ENCODE measurements around the gene OGFOD3. TPM values are rescaled to one million over a fixed set of nuclear protein-coding genes. Genes with fewer than 3 reads are reported as not detected.
"Not testable (repeated sequence)": the region's sequence is repeated elsewhere in the genome, so short reads cannot be mapped to it uniquely, and the experiment has no call there.

The OGFOD3 gene
- total and polyA plus RNA-seq, 4 donors = 12.0 to 25.9 (median 19.8) TPM

DNA sequence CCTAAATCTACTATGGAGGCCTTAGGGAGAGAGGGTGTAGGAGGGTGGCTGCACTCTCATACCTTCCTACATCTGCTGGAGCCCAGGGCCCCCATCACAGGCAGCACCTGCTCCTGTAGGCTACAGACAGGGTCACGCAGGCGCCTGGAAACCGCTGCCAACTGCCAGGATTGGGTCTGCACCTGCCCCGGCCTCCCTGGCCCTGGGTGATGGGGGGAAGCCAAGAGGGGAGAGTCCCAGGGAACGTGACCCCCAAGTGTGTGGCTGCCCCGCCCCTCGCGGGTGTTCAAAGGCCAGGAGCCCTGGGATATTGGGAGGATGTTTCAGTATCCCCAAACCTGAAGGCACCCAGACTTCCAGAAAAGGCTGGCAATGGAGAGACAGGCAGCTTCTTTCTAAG lies 64.9 kb downstream of the OGFOD3 start:
- 89 to 93% methylated on average over 8 of the region's 8 CpGs for WGBS, 2 donors
- no peaks in the 10 kb centered on the region for H3K27me3 ChIP-seq (ENCODE audit: control insufficient read depth in 1 of 2, insufficient read depth in 2 of 2, low read length in 1 of 2)
- no peak for DNase-seq
- no peak for ATAC-seq (ENCODE audit: low FRiP score)
- intact Hi-C loops (cut with DNase I) = loop anchor here (5.0 to 10.0 kb wide), 5 partner anchors 139 to 424 kb away; no protein-coding TSS in a partner anchor
- H3K4me3 ChIP-seq (ENCODE audit: low read length in 2 of 2) = no peak overlapping the region
- H3K27ac ChIP-seq (ENCODE audit: low read depth in 1 of 2, low read length in 2 of 2) = no peak overlapping the region
- H3K4me1 ChIP-seq (ENCODE audit: control insufficient read depth in 1 of 2, insufficient read depth in 2 of 2, low read length in 2 of 2) = no peaks in the 10 kb centered on the region
- H3K9me3 ChIP-seq (ENCODE audit: control insufficient read depth, low read length) = no peaks in the 10 kb centered on the region
- no peaks in the 10 kb centered on the region for H3K36me3 ChIP-seq (ENCODE audit: control insufficient read depth in 1 of 2, insufficient read depth in 2 of 2, low read length in 1 of 2)

GRCh38 chr17:82351713-82352488 lies 66.5 kb downstream of the OGFOD3 start:
- Histone ChIP-seq H3K27me3 (ENCODE audit: control insufficient read depth in 1 of 2, insufficient read depth in 2 of 2, low read length in 1 of 2) (no peaks in the 10 kb centered on the region), H3K27ac (ENCODE audit: low read depth in 1 of 2, low read length in 2 of 2) (no peak overlapping the region), H3K4me1 (ENCODE audit: control insufficient read depth in 1 of 2, insufficient read depth in 2 of 2, low read length in 2 of 2) (no peaks in the 10 kb centered on the region), H3K4me3 (ENCODE audit: low read length in 2 of 2) (no peak overlapping the region), H3K9me3 (ENCODE audit: control insufficient read depth, low read length) (no peaks in the 10 kb centered on the region), H3K36me3 (ENCODE audit: control insufficient read depth in 1 of 2, insufficient read depth in 2 of 2, low read length in 1 of 2) (no peaks in the 10 kb centered on the region)
- ATAC-seq (ENCODE audit: low FRiP score) (peak; percentile 84), DNase-seq (peak; percentile 88 to 93)
- WGBS, 2 donors = 33 to 38% methylated on average over 25 to 26 of the region's 26 CpGs
- intact Hi-C loops (cut with DNase I) = loop anchor here (1.0 to 10.0 kb wide), 7 partner anchors 62 to 425 kb away; no protein-coding TSS in a partner anchor

DNA sequence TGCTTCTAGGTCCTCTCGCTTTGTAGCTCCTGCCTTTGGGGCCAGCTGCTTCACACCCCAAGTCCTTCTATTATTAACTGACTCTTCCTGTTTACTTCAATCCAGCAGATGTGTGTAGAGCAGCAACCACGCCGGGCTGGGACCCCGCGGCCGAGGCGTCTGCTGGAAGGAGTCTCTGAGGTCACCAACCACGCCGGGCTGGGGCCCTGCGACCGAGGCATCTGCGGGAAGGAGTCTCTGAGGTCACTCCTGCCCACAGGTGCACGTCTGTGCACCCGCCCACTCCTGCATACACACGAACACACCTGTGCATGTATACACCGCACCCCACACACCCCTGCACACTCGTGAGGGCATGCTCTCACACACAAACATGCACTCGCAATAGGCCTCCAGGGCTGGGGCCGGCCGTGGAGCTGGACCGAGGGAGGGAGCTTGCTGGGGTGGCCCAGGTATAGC lies 67.1 kb downstream of the OGFOD3 start:
- H3K36me3 ChIP-seq (ENCODE audit: control insufficient read depth in 1 of 2, insufficient read depth in 2 of 2, low read length in 1 of 2) = no peaks in the 10 kb centered on the region
- 68 to 70% methylated on average over 21 of the region's 21 CpGs for WGBS, 2 donors
- no peaks in the 10 kb centered on the region for H3K4me1 ChIP-seq (ENCODE audit: control insufficient read depth in 1 of 2, insufficient read depth in 2 of 2, low read length in 2 of 2)
- DNase-seq (no peak), ATAC-seq (ENCODE audit: low FRiP score) (peak; percentile 34)
- no peaks in the 10 kb centered on the region for H3K27me3 ChIP-seq (ENCODE audit: control insufficient read depth in 1 of 2, insufficient read depth in 2 of 2, low read length in 1 of 2)
- no peaks in the 10 kb centered on the region for H3K9me3 ChIP-seq (ENCODE audit: control insufficient read depth, low read length)
- intact Hi-C loops (cut with DNase I) = loop anchor here (1.0 to 10.0 kb wide), 7 partner anchors 63 to 426 kb away; no protein-coding TSS in a partner anchor
- no peak overlapping the region for H3K27ac ChIP-seq (ENCODE audit: low read depth in 1 of 2, low read length in 2 of 2)
- no peak overlapping the region for H3K4me3 ChIP-seq (ENCODE audit: low read length in 2 of 2)

- no peaks in the 10 kb centered on the region for H3K36me3 ChIP-seq (ENCODE audit: control insufficient read depth in 1 of 2, insufficient read depth in 2 of 2, low read length in 1 of 2)
- H3K27me3 ChIP-seq (ENCODE audit: control insufficient read depth in 1 of 2, insufficient read depth in 2 of 2, low read length in 1 of 2) = no peaks in the 10 kb centered on the region
- H3K4me1 ChIP-seq (ENCODE audit: control insufficient read depth in 1 of 2, insufficient read depth in 2 of 2, low read length in 2 of 2) = no peaks in the 10 kb centered on the region
- ATAC-seq (ENCODE audit: low FRiP score) (no peak), DNase-seq (no peak)
- no peaks in the 10 kb centered on the region for H3K9me3 ChIP-seq (ENCODE audit: control insufficient read depth, low read length)
- H3K4me3 ChIP-seq (ENCODE audit: low read length in 2 of 2) = no peak overlapping the region
- intact Hi-C loops (cut with DNase I) = loop anchor here (1.0 to 10.0 kb wide), 7 partner anchors 64 to 427 kb away; no protein-coding TSS in a partner anchor
- H3K27ac ChIP-seq (ENCODE audit: low read depth in 1 of 2, low read length in 2 of 2) = no peak overlapping the region
- 90 to 94% methylated on average over 28 of the region's 28 CpGs for WGBS, 2 donors
Observed at GRCh38 chr17:82350182-82351030, 68.0 kb downstream of the OGFOD3 start.

DNA sequence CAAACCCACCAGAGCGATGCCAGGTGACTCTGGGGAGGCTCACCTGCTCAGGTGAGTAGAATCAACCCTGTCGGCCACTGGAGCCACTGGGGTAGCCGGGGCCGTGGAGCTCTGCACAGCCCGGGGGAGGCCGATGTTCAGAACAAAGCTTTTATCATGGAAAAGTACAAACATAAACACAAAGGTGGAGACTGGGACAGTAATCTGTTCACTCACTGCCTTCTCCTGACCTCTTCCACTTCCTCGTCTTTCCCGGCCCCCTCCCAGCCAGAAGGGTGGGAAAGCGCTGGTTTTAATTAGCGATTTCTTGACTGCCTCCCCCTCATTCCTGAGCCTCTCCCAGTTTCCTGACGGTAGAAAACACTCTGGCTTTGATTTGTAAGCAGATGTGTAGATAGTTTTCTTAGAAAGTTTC lies 69.1 kb downstream of the OGFOD3 start:
- intact Hi-C loops (cut with DNase I) = no loop called here

DNA sequence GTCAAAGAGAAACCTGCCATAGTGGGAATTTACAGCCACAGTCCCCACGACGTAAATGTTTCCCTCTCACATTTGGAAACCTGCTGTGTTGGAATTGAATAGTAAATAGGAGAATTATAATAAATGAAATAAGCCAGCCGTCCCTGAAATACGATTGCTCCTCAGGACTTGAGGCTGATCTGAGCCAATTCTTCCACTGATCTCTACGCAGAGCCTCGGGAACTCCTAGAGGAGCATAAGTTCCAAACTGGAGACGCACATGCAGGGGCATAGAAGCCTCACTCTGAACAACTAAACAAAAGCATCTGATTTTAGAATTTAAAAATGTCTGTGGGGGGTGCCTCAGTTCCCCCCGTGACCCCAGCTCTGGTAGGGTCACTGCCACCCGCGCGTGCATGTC lies 69.5 kb downstream of the OGFOD3 start:
- no peak for ATAC-seq (ENCODE audit: low FRiP score)
- WGBS, 2 donors = 36 to 45% methylated on average over 11 of the region's 11 CpGs
- no peak overlapping the region for H3K4me3 ChIP-seq (ENCODE audit: low read length in 2 of 2)
- no peak for DNase-seq
- H3K27me3 ChIP-seq (ENCODE audit: control insufficient read depth in 1 of 2, insufficient read depth in 2 of 2, low read length in 1 of 2) = no peaks in the 10 kb centered on the region
- no peaks in the 10 kb centered on the region for H3K36me3 ChIP-seq (ENCODE audit: control insufficient read depth in 1 of 2, insufficient read depth in 2 of 2, low read length in 1 of 2)
- no peaks in the 10 kb centered on the region for H3K9me3 ChIP-seq (ENCODE audit: control insufficient read depth, low read length)
- no peak overlapping the region for H3K27ac ChIP-seq (ENCODE audit: low read depth in 1 of 2, low read length in 2 of 2)
- intact Hi-C loops (cut with DNase I) = no loop called here
- H3K4me1 ChIP-seq (ENCODE audit: control insufficient read depth in 1 of 2, insufficient read depth in 2 of 2, low read length in 2 of 2) = no peaks in the 10 kb centered on the region

More for the DNA sequence above, 69.1 kb downstream of the OGFOD3 start:
- Histone ChIP-seq H3K27me3 (ENCODE audit: control insufficient read depth in 1 of 2, insufficient read depth in 2 of 2, low read length in 1 of 2) (no peaks in the 10 kb centered on the region), H3K4me1 (ENCODE audit: control insufficient read depth in 1 of 2, insufficient read depth in 2 of 2, low read length in 2 of 2) (no peaks in the 10 kb centered on the region), H3K4me3 (ENCODE audit: low read length in 2 of 2) (no peak overlapping the region), H3K27ac (ENCODE audit: low read depth in 1 of 2, low read length in 2 of 2) (no peak overlapping the region), H3K36me3 (ENCODE audit: control insufficient read depth in 1 of 2, insufficient read depth in 2 of 2, low read length in 1 of 2) (no peaks in the 10 kb centered on the region), H3K9me3 (ENCODE audit: control insufficient read depth, low read length) (no peaks in the 10 kb centered on the region)
- DNase-seq (no peak), ATAC-seq (ENCODE audit: low FRiP score) (no peak)
- WGBS, 2 donors = 38 to 39% methylated on average over 11 of the region's 11 CpGs

GRCh38 chr17:82348434-82348833 lies 70.0 kb downstream of the OGFOD3 start:
- WGBS, 2 donors = 40 to 46% methylated on average over 9 of the region's 9 CpGs
- intact Hi-C loops (cut with DNase I) = no loop called here
- Histone ChIP-seq H3K27me3 (ENCODE audit: control insufficient read depth in 1 of 2, insufficient read depth in 2 of 2, low read length in 1 of 2) (no peaks in the 10 kb centered on the region), H3K4me3 (ENCODE audit: low read length in 2 of 2) (no peak overlapping the region), H3K36me3 (ENCODE audit: control insufficient read depth in 1 of 2, insufficient read depth in 2 of 2, low read length in 1 of 2) (no peaks in the 10 kb centered on the region), H3K4me1 (ENCODE audit: control insufficient read depth in 1 of 2, insufficient read depth in 2 of 2, low read length in 2 of 2) (no peaks in the 10 kb centered on the region), H3K27ac (ENCODE audit: low read depth in 1 of 2, low read length in 2 of 2) (no peak overlapping the region), H3K9me3 (ENCODE audit: control insufficient read depth, low read length) (no peaks in the 10 kb centered on the region)
- ATAC-seq (ENCODE audit: low FRiP score) (no peak), DNase-seq (no peak)

DNA sequence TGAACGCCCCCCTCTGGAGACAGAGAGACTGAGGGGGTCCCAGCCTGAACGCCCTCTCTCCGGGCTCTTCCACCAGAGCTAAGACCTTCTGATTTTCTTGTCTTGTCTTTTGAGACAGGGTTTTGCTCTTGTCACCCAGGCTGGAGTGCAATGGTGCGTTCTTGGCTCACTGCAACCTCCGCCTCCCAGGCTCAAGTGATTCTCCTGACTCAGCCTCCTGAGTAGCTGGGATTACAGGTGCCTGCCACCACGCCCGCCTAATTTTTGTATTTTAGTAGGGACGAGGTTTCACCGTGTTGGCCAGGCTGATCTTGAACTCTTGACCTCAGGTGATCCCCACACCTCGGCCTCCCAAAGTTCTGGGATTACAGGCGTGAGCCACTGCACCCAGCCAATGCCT lies 70.4 kb downstream of the OGFOD3 start:
- H3K27me3 ChIP-seq (ENCODE audit: control insufficient read depth in 1 of 2, insufficient read depth in 2 of 2, low read length in 1 of 2); H3K4me1 ChIP-seq (ENCODE audit: control insufficient read depth in 1 of 2, insufficient read depth in 2 of 2, low read length in 2 of 2); H3K27ac ChIP-seq (ENCODE audit: low read depth in 1 of 2, low read length in 2 of 2); ATAC-seq (ENCODE audit: low FRiP score); DNase-seq; H3K36me3 ChIP-seq (ENCODE audit: control insufficient read depth in 1 of 2, insufficient read depth in 2 of 2, low read length in 1 of 2); H3K4me3 ChIP-seq (ENCODE audit: low read length in 2 of 2); intact Hi-C loops (cut with DNase I); H3K9me3 ChIP-seq (ENCODE audit: control insufficient read depth, low read length): not testable (repeated sequence)
- WGBS, 2 donors = 82 to 83% methylated on average over 11 of the region's 11 CpGs

All from aorta (tissue), 5 donors.